Testis (tissue), 2 donors: Measurements from ENCODE around the gene PRKN.

ENCODE experiments used
- POLR2A ChIP-seq: fragments of 450-650 bp; IDR thresholded peaks from one replicate; pipeline ENCODE4 v1.6.1; 2017; ENCODE audit warnings: antibody characterized with exemption, mild to moderate bottlenecking, moderate library complexity
- TF ChIP-seq, protein P1 (sequence below), 3 experiments: fragments of 450-650 bp in 2 of 3; fragments of 200-600 bp in 1 of 3; sonication (generic) in 1 of 3; IDR thresholded peaks; one replicate each; pipeline ENCODE4 v1.5.1; 2016 to 2019; ENCODE audit warnings: antibody characterized with exemption in 3 of 3, mild to moderate bottlenecking in 2 of 3, moderate library complexity in 1 of 3

DNA sequence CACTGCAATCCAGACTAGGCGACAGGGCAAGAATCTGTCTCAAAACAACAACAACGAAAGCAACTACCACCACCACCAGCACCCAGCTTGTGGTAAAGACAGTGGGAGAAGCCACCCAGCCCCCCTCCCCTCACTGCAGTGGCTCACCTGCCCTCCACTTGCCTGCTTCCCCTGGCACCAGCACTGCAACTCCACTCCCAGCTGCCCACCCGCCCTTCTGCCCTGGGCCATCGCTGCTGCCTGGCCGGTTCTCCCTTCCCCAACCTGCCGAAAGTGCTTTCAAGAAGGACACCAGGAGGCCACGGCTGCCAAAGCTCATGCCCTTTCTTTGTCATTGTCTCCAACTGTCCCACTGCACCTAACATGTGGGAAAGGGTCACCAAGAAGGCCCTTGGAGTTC is 1359.1 kb downstream of the PRKN start:
- TF ChIP-seq, protein P1, sequence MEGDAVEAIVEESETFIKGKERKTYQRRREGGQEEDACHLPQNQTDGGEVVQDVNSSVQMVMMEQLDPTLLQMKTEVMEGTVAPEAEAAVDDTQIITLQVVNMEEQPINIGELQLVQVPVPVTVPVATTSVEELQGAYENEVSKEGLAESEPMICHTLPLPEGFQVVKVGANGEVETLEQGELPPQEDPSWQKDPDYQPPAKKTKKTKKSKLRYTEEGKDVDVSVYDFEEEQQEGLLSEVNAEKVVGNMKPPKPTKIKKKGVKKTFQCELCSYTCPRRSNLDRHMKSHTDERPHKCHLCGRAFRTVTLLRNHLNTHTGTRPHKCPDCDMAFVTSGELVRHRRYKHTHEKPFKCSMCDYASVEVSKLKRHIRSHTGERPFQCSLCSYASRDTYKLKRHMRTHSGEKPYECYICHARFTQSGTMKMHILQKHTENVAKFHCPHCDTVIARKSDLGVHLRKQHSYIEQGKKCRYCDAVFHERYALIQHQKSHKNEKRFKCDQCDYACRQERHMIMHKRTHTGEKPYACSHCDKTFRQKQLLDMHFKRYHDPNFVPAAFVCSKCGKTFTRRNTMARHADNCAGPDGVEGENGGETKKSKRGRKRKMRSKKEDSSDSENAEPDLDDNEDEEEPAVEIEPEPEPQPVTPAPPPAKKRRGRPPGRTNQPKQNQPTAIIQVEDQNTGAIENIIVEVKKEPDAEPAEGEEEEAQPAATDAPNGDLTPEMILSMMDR (IDR thresholded peaks at IDR 0.05): no peak
- TF ChIP-seq POLR2A: no peak
